Measurements from ENCODE around the gene AHCYL2.

Gene AHCYL2

GRCh38 chr7:129385116-129385515, 160.3 kb downstream of the AHCYL2 start:
- TF ChIP-seq, protein P1, sequence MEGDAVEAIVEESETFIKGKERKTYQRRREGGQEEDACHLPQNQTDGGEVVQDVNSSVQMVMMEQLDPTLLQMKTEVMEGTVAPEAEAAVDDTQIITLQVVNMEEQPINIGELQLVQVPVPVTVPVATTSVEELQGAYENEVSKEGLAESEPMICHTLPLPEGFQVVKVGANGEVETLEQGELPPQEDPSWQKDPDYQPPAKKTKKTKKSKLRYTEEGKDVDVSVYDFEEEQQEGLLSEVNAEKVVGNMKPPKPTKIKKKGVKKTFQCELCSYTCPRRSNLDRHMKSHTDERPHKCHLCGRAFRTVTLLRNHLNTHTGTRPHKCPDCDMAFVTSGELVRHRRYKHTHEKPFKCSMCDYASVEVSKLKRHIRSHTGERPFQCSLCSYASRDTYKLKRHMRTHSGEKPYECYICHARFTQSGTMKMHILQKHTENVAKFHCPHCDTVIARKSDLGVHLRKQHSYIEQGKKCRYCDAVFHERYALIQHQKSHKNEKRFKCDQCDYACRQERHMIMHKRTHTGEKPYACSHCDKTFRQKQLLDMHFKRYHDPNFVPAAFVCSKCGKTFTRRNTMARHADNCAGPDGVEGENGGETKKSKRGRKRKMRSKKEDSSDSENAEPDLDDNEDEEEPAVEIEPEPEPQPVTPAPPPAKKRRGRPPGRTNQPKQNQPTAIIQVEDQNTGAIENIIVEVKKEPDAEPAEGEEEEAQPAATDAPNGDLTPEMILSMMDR (IDR thresholded peaks at IDR 0.05; ENCODE audit: low read depth, low read length), result no peak
- DNase-seq (ENCODE audit: low read depth, low spot score), result no peak
- in situ Hi-C loops (cut with HindIII; ENCODE audit: low sequenced_read_pairs), result no loop called here
- H3K4me3 ChIP-seq (ENCODE audit: low read depth, low read length), result no peak overlapping the region

DNA sequence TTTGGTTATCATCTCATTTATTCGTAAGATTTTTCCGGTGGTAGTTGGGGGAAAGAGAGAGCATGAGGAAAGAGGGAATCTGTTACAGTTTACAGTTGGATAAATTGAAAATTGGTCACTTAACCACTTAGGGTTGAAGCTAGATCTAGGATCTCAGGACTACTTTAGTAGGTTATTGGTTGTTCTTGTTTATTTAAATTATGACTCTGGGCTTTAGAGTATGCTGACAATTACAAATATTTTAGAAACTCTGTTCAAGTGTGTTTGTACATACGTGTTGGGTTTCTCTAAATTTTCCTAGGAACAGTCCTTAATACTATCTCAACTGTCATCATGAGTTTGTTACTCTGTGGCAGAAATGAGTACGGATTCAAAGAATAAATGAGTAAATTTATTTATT, 160.8 kb downstream of the AHCYL2 start:
- H3K4me3 ChIP-seq (ENCODE audit: low read depth, low read length), result no peak overlapping the region
- TF ChIP-seq, protein P1 (IDR thresholded peaks at IDR 0.05; ENCODE audit: low read depth, low read length), result no peak
- in situ Hi-C loops (cut with HindIII; ENCODE audit: low sequenced_read_pairs), result no loop called here
- DNase-seq (ENCODE audit: low read depth, low spot score), result no peak

DNA sequence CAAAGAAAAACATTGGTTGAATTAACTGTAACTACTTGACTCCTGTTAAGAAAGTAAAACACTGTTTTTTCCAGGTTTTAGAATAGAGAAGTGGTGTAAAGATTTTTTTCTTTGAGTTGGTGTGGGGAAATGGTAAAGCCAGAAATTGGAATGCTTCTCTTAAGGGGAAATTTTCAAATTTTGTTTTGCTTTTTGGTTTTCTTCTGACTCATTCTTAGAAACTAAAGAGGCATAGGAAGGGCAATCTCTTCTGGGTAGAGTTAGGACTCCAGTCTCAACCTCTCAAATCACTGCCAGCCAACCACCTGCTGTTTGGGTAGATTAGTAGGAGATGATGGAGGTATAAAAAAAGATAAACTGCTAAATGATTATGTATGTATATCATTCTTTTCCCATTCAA, 161.7 kb downstream of the AHCYL2 start:
- TF ChIP-seq, protein P1 (IDR thresholded peaks at IDR 0.05; ENCODE audit: low read depth, low read length), result no peak
- no peak overlapping the region for H3K4me3 ChIP-seq (ENCODE audit: low read depth, low read length)
- in situ Hi-C loops (cut with HindIII; ENCODE audit: low sequenced_read_pairs), result no loop called here
- no peak for DNase-seq (ENCODE audit: low read depth, low spot score)

DNA sequence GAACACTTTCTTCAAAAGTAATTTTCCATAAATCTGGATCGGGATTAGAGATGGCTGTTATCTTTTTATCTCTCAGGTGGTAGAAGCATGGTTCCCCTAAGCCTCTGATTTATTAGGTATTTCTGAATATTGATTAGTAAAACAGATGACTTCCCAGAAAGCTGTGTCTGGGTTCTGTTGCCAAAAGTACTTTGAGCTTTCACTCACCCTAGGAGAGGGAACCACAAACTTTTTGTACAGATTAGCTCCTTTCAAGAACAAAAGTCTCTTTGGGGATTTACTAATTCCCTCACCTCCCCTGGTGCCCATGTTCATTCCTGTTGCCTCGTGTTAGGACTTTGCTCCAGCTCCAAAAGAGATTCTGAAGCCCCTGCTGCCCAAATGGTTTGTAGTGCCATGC, 162.7 kb downstream of the AHCYL2 start:
- TF ChIP-seq, protein P1 (IDR thresholded peaks at IDR 0.05; ENCODE audit: low read depth, low read length), result no peak
- no peak overlapping the region for H3K4me3 ChIP-seq (ENCODE audit: low read depth, low read length)
- in situ Hi-C loops (cut with HindIII; ENCODE audit: low sequenced_read_pairs), result no loop called here
- no peak for DNase-seq (ENCODE audit: low read depth, low spot score)

DNA sequence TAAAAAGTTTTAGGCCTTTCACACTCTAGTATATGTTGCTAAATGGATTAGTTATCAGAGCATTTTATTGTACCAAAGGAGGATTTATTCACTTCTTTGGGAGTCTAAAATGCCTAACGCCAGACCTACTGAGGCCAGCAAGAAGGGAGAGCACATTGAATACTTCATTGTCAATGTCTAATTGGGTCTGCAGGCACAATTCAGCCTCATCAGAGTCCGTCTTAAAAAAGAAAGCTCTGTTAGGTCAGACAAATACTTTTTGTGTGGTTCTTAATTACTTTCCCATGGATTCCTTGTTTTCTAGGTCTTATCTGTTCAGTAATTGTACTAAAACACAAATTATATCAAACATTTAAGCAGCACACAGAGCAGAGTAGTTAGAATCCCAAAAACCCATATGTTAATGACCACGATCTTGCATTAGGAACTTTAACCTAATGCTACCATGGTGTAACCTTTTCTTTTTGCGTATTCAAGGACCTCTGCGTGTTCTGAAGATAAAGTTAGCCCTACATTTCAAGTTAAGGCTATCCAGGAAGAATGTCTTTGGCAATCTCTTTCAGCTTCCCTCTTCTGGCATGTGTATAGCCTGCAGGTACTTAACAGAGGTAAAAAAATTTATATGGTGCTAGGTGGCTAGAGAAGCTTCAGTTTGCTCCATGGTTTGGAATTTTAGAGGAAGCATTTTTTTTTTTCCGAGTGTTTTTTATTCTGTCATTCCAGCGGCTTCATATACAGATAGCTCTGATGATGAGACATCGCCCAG, 163.7 kb downstream of the AHCYL2 start:
- H3K4me3 ChIP-seq (ENCODE audit: low read depth, low read length), result no peak overlapping the region
- DNase-seq (ENCODE audit: low read depth, low spot score), result no peak
- in situ Hi-C loops (cut with HindIII; ENCODE audit: low sequenced_read_pairs), result no loop called here
- TF ChIP-seq, protein P1 (IDR thresholded peaks at IDR 0.05; ENCODE audit: low read depth, low read length), result no peak

GRCh38 chr7:129389829-129390228, 165.0 kb downstream of the AHCYL2 start:
- H3K4me3 ChIP-seq (ENCODE audit: low read depth, low read length), result no peak overlapping the region
- DNase-seq (ENCODE audit: low read depth, low spot score), result no peak
- TF ChIP-seq, protein P1 (IDR thresholded peaks at IDR 0.05; ENCODE audit: low read depth, low read length), result no peak
- in situ Hi-C loops (cut with HindIII; ENCODE audit: low sequenced_read_pairs), result no loop called here
